Breast epithelium (tissue), 4 donors: ENCODE results near the gene HSD11B2. TPM values are rescaled to one million over a fixed set of nuclear protein-coding genes. Genes with fewer than 3 reads are reported as not detected.

ENCODE experiments used
- DNase-seq, 2 donors: peaks; one replicate each; pipeline ENCODE4 v3.0.0-alpha.2; 2019; ENCODE audit warnings: low spot score in 2 of 2
- H3K27ac ChIP-seq, 2 donors: fragments of 200-600 bp; sonication (generic) in 1 of 2; one replicate each; pipeline ENCODE4 v1.5.1; 2016 to 2019; ENCODE audit warnings: mild to moderate bottlenecking in 1 of 2
- H3K27me3 ChIP-seq, 2 donors: fragments of 200-600 bp; sonication (generic) in 1 of 2; one replicate each; pipeline versions ENCODE4 v1.5.1 to v1.6.0; 2017 to 2019; ENCODE audit warnings: control low read depth in 1 of 2, mild to moderate bottlenecking in 1 of 2
- H3K36me3 ChIP-seq: fragments of 200-600 bp; one replicate; pipeline ENCODE4 v1.5.1; 2019
- H3K4me1 ChIP-seq, 2 donors: fragments of 200-600 bp; sonication (generic); one replicate each; pipeline ENCODE4 v1.5.1; 2016 to 2019; ENCODE audit warnings: control low read depth in 1 of 2
- H3K4me3 ChIP-seq, 3 donors: fragments of 200-600 bp; sonication (generic); 1 replicate in 2 of 3; 2 replicates in 1 of 3; pipeline ENCODE4 v1.5.1; 2016 to 2019; ENCODE audit warnings: mild to moderate bottlenecking in 3 of 3, moderate library complexity in 2 of 3
- H3K9me3 ChIP-seq, 2 donors: fragments of 200-600 bp; sonication (generic) in 1 of 2; one replicate each; pipeline ENCODE4 v1.5.1; 2016 to 2019; ENCODE audit warnings: control low read depth in 1 of 2
- POLR2A ChIP-seq: fragments of 450-650 bp; IDR thresholded peaks from one replicate; pipeline ENCODE4 v1.6.1; 2016; ENCODE audit warnings: antibody characterized with exemption, mild to moderate bottlenecking, moderate library complexity
- POLR2AphosphoS5 ChIP-seq, 3 donors: sonication (generic); formaldehyde crosslinking; IDR thresholded peaks; one replicate each; pipeline ENCODE4 v1.6.1; 2017; ENCODE audit warnings: antibody characterized with exemption in 3 of 3
- intact Hi-C: fragments of 100-400 bp; cut with DNase I; formaldehyde crosslinking; loops from one replicate; pipeline ENCODE4 v1.15.1; 2023; ENCODE audit warnings: low total_unique reads
- total RNA-seq, 3 donors: library from RNA; depleted of rRNA; stranded (reverse); fragments of >200 nt; gene quantifications; one replicate each; pipeline ENCODE4 v1.1.0, GENCODE V29; 2016
- TF ChIP-seq, protein P1 (sequence below), 3 donors: fragments of 450-650 bp; IDR thresholded peaks; one replicate each; pipeline ENCODE4 v1.5.1; 2016 to 2017; ENCODE audit warnings: antibody characterized with exemption in 3 of 3, mild to moderate bottlenecking in 3 of 3, moderate library complexity in 3 of 3

HSD11B2 gene
- total RNA-seq, 3 donors from 2014 or later = 0.32 to 66.9 (median 10.2) TPM

DNA sequence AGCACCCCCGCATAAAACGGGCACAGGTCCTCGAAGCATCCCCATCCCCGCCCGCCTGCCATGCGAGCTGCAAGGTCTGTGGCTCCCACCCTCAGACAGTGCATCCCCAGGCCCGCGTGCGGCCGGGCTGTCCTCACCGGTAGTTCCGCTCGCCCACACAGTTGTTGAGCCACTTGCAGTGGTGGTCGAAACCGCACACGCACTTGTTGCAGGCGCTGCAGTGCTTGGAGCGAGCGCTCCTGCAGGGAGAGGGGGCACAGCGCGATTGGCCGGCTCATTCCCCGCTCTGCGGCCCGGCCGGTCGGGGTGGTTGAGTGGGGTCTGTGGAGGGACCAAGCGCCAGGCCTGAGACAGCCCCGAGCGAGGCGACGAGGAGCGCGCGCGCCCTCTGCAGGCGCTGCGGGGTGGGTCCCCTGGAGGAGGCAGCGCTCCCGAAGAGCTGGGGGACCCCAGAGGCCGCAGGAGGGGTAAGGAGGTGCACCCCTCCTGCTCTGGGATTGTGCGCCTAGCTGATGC is 31.6 kb upstream of the HSD11B2 start:
- H3K27ac ChIP-seq = peak overlapping the region in 1 of 2 donors; percentile 86
- peaks cover 4 to 23% of the 10 kb centered on the region in 2 donors for H3K4me1 ChIP-seq
- no peak for DNase-seq

DNA sequence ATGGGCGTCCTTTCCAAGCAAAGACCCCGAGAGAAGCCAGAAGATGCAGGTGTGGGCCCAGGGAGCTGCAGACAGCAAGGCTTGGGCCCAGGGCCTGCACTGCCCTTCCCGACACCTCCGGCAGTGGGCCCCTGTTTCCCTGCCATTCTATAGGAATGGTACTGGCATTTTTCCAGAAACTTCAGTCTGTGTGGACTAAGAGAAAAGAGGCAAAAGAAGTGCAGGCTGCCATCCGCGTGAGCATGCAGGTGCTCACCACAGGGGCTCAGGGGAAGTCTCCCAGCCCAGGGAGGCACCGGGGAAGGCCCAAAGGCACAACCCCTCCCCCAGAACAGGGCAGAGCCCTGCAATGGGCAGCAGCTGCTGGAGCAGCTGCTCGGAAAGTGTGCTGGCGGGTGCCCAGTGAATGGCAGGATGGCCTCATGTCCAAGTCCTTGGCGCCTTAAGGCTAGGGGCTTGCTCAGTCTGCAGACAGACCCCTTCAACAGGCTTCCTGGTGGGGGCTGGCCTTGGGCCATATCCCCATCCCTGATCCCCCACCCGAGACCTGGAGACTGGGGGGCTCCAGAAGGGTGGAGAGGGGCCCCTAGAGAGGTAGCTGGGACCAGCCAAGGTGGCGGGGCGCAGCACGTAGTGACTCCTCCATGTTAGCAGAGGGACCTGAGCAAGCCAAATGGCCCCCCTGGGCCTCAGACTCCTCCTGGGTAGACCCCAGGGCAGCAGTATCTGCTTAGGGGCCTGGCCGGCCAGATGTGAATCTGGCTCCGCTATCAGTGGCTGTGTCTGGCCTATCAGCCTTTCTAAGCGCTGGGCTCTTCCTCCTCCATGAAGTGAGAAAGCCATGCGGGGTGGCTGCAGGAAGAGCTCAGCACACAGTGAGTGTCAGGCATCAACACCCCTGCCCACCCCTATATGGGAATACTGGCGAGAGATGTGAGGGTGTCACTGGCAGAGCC is 30.9 kb upstream of the HSD11B2 start:
- Histone ChIP-seq H3K4me3 (peak overlapping the region in 1 of 3 donors; percentile 44), H3K9me3 (no peaks in the 10 kb centered on the region), H3K27ac (no peak overlapping the region), H3K27me3 (no peaks in the 10 kb centered on the region), H3K4me1 (peaks cover 7 to 27% of the 10 kb centered on the region in 2 donors), H3K36me3 (no peaks in the 10 kb centered on the region)
- intact Hi-C loops = no loop called here
- DNase-seq = no peak
- TF ChIP-seq POLR2A (no peak), POLR2AphosphoS5 (IDR thresholded peaks at IDR 0.05) (no peak)
- TF ChIP-seq, protein P1, sequence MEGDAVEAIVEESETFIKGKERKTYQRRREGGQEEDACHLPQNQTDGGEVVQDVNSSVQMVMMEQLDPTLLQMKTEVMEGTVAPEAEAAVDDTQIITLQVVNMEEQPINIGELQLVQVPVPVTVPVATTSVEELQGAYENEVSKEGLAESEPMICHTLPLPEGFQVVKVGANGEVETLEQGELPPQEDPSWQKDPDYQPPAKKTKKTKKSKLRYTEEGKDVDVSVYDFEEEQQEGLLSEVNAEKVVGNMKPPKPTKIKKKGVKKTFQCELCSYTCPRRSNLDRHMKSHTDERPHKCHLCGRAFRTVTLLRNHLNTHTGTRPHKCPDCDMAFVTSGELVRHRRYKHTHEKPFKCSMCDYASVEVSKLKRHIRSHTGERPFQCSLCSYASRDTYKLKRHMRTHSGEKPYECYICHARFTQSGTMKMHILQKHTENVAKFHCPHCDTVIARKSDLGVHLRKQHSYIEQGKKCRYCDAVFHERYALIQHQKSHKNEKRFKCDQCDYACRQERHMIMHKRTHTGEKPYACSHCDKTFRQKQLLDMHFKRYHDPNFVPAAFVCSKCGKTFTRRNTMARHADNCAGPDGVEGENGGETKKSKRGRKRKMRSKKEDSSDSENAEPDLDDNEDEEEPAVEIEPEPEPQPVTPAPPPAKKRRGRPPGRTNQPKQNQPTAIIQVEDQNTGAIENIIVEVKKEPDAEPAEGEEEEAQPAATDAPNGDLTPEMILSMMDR (IDR thresholded peaks at IDR 0.05) = no peak

More for the DNA sequence above, 31.6 kb upstream of the HSD11B2 start:
- H3K36me3 ChIP-seq = no peaks in the 10 kb centered on the region
- H3K27me3 ChIP-seq = no peaks in the 10 kb centered on the region
- H3K9me3 ChIP-seq = no peaks in the 10 kb centered on the region
- TF ChIP-seq, protein P1 (IDR thresholded peaks at IDR 0.05) = peak; percentile 21 to 73 (median 58)
- no peak for TF ChIP-seq POLR2A
- no peak for TF ChIP-seq POLR2AphosphoS5 (IDR thresholded peaks at IDR 0.05)
- peak overlapping the region in 2 of 3 donors; percentile 22 to 44 for H3K4me3 ChIP-seq
- intact Hi-C loops = no loop called here

DNA sequence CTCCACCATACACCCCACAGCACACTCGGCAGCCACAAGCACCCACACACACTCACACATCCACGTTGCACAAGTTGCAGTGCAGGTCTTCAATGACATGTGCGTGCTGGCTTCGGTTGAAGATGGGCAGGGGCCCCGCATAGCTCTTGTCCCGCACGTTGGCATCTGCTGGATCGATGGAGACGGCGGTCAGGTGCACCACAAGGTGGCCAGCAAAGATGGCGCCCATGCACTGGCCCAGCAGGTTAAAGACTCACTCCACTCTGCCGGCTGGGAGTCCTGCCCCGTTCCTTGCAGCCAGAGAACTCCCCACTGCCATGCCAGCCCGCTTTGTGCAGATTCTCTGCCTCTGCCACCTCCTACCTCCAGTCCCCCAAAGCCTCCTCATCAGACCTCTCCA is 30.0 kb upstream of the HSD11B2 start:
- DNase-seq = no peak
- TF ChIP-seq, protein P1 (IDR thresholded peaks at IDR 0.05) = no peak
- no peak for TF ChIP-seq POLR2AphosphoS5 (IDR thresholded peaks at IDR 0.05)
- TF ChIP-seq POLR2A = no peak
- Histone ChIP-seq H3K4me1 (peaks cover 7 to 30% of the 10 kb centered on the region in 2 donors), H3K27me3 (no peaks in the 10 kb centered on the region), H3K27ac (no peak overlapping the region), H3K9me3 (no peaks in the 10 kb centered on the region), H3K36me3 (no peaks in the 10 kb centered on the region), H3K4me3 (no peak overlapping the region)
- intact Hi-C loops = no loop called here

DNA sequence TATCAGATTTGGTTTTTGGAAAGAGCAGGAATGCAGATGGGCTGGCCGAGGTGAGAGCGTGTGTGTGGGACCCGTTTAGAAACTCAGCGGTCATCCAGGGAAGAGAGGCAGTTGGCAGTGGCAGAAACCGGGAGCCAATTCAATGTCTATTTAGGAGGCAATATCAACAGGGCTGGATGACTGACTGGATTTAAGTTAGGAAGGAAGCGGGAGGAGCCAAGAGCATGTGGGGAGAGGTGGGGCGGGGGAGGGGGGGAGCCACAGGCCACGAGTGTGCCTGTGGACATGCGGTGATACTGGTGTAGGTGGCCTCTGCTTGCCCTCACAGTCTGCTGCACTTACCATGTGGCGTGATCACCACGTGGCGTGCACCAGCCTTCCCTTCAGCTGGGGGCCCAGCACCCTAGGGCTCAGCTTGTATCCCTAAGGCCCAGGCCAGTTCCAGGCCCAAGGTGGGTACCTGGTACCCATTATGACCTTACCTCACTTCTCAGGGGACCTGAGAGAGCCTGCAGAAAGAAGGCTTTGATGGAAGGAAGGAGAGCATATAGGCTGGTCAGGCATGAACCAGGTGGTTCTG is 26.9 kb upstream of the HSD11B2 start:
- peaks cover 7 to 19% of the 10 kb centered on the region in 2 donors for H3K4me1 ChIP-seq
- TF ChIP-seq POLR2AphosphoS5 (IDR thresholded peaks at IDR 0.05) (no peak), POLR2A (no peak)
- TF ChIP-seq, protein P1 (IDR thresholded peaks at IDR 0.05) = no peak
- no peak for DNase-seq

More for the DNA sequence above, 26.9 kb upstream of the HSD11B2 start:
- no peaks in the 10 kb centered on the region for H3K9me3 ChIP-seq
- H3K27me3 ChIP-seq = no peaks in the 10 kb centered on the region
- no peaks in the 10 kb centered on the region for H3K36me3 ChIP-seq
- intact Hi-C loops = no loop called here
- peak overlapping the region; percentile 98 for H3K27ac ChIP-seq
- H3K4me3 ChIP-seq = peak overlapping the region in 1 of 3 donors; percentile 35
